IMR-90 (cell line): Measurements from ENCODE around the gene GLRX5. TPM values are rescaled to one million over a fixed set of nuclear protein-coding genes. Genes with fewer than 3 reads are reported as not detected.

Source experiments
- ATAC-seq: fragments of 200-7000 bp; cut with Tn5 transposase; 2 replicates; pipeline ENCODE4 v1.9.1; 2020; ENCODE audit warnings: low read depth, mild to moderate bottlenecking, moderate library complexity
- BruUV-seq: library from RNA; stranded (reverse); fragments of 400-500 nt; replicated peaks from 2 replicates; lab custom pipeline; 2021; lab: Mats Ljungman, UMichigan
- CTCF ChIA-PET: fragments of 300-600 bp; formaldehyde crosslinking; extraction: SDS; loops from one replicate; lab custom pipeline; 2021; ENCODE audit warnings: antibody characterized with exemption; lab: Yijun Ruan, JAX
- POLR2A ChIA-PET: fragments of 300-600 bp; sonication (Branson Sonifier 250); formaldehyde crosslinking; loops from one replicate; lab custom pipeline; 2022; ENCODE audit warnings: antibody characterized with exemption; ENCODE audit not compliant: unreplicated experiment; lab: Charles Lee
- DNase-seq: peaks from one replicate; pipeline ENCODE4 v3.0.0; 2013
- H2AFZ ChIP-seq: replicated peaks from 2 replicates; pipeline ENCODE3; 2013; ENCODE audit warnings: low read length, mild to moderate bottlenecking; ENCODE audit not compliant: poor library complexity
- H2AK5ac ChIP-seq: 2 replicates; pipeline ENCODE4 v1.6.1; 2013; ENCODE audit warnings: low read depth, low read length, inconsistent platforms
- H2AK9ac ChIP-seq: replicated peaks from 2 replicates; pipeline ENCODE3; 2013; ENCODE audit warnings: mild to moderate bottlenecking, low read depth, low read length, moderate library complexity; ENCODE audit not compliant: poor library complexity
- H2BK120ac ChIP-seq: 2 replicates; pipeline ENCODE4 v1.6.1; 2013; ENCODE audit warnings: low read depth, low read length, inconsistent platforms
- H2BK15ac ChIP-seq: 3 replicates; pipeline ENCODE4 v1.6.1; 2013; ENCODE audit warnings: low read depth, low read length, inconsistent platforms
- H2BK20ac ChIP-seq: 2 replicates; pipeline ENCODE4 v1.6.1; 2013; ENCODE audit warnings: low read depth, mild to moderate bottlenecking, inconsistent platforms, low read length, moderate library complexity
- H2BK5ac ChIP-seq: 2 replicates; pipeline ENCODE4 v1.6.1; 2013; ENCODE audit warnings: mild to moderate bottlenecking, low read depth, low read length, inconsistent platforms; ENCODE audit not compliant: poor library complexity, severe bottlenecking
- H3K14ac ChIP-seq: replicated peaks from 2 replicates; pipeline ENCODE4 v1.6.1; 2013; ENCODE audit warnings: low read depth, low read length, inconsistent platforms
- H3K18ac ChIP-seq: 2 replicates; pipeline ENCODE4 v1.6.1; 2013; ENCODE audit warnings: low read depth, low read length, control low read depth
- H3K23ac ChIP-seq: 2 replicates; pipeline ENCODE4 v1.6.1; 2013; ENCODE audit warnings: low read depth, low read length, inconsistent platforms
- H3K27ac ChIP-seq: 2 replicates; pipeline ENCODE4 v1.5.1; 2013; ENCODE audit warnings: mild to moderate bottlenecking, control low read depth, low read length; ENCODE audit not compliant: insufficient read depth
- H3K27me3 ChIP-seq: 2 replicates; pipeline ENCODE4 v1.6.1; 2013; ENCODE audit warnings: low read length; ENCODE audit not compliant: control insufficient read depth, insufficient read depth
- H3K36me3 ChIP-seq: 2 replicates; pipeline ENCODE4 v1.6.1; 2013; ENCODE audit warnings: low read length, mixed read lengths; ENCODE audit not compliant: control insufficient read depth, insufficient read depth
- H3K4ac ChIP-seq: 2 replicates; pipeline ENCODE4 v1.6.1; 2013; ENCODE audit warnings: low read depth, low read length, inconsistent platforms
- H3K4me1 ChIP-seq: 2 replicates; pipeline ENCODE4 v1.6.1; 2013; ENCODE audit warnings: low read length, mixed read lengths; ENCODE audit not compliant: control insufficient read depth, insufficient read depth
- H3K4me2 ChIP-seq: 2 replicates; pipeline ENCODE4 v1.6.1; 2013; ENCODE audit warnings: low read depth, mild to moderate bottlenecking, control low read depth, low read length, moderate library complexity
- H3K4me3 ChIP-seq: 2 replicates; pipeline ENCODE4 v1.5.1; 2013; ENCODE audit warnings: low read depth, mild to moderate bottlenecking, control low read depth, low read length, moderate library complexity; ENCODE audit not compliant: insufficient read depth
- H3K56ac ChIP-seq: 2 replicates; pipeline ENCODE4 v1.6.1; 2013; ENCODE audit warnings: low read length, inconsistent platforms; ENCODE audit not compliant: insufficient read depth; ENCODE audit errors: extremely low read depth
- H3K79me1 ChIP-seq, 2 experiments: 2 replicates each; pipeline ENCODE4 v1.6.1; 2013; ENCODE audit warnings: low read length in 2 of 2, inconsistent platforms in 1 of 2, low read depth in 1 of 2
- H3K9ac ChIP-seq: 2 replicates; pipeline ENCODE4 v1.6.1; 2013; ENCODE audit warnings: low read depth, low read length, control low read depth
- H3K9me1 ChIP-seq: 2 replicates; pipeline ENCODE4 v1.6.1; 2013; ENCODE audit warnings: low read length, inconsistent platforms; ENCODE audit not compliant: insufficient read depth
- H3K9me3 ChIP-seq: 2 replicates; pipeline ENCODE4 v1.6.1; 2013; ENCODE audit warnings: low read length; ENCODE audit not compliant: control insufficient read depth, insufficient read depth
- H4K20me1 ChIP-seq: 2 replicates; pipeline ENCODE4 v1.6.1; 2013; ENCODE audit warnings: low read length, inconsistent platforms; ENCODE audit not compliant: insufficient read depth
- H4K5ac ChIP-seq: 2 replicates; pipeline ENCODE4 v1.6.1; 2013; ENCODE audit warnings: mild to moderate bottlenecking, low read depth, low read length, control low read depth
- H4K8ac ChIP-seq, 2 experiments: 2 replicates each; pipeline ENCODE4 v1.6.1; 2013; ENCODE audit warnings: low read depth in 2 of 2, low read length in 2 of 2, control low read depth in 1 of 2, inconsistent platforms in 1 of 2
- H4K91ac ChIP-seq: 2 replicates; pipeline ENCODE4 v1.6.1; 2013; ENCODE audit warnings: low read depth, low read length, inconsistent platforms; ENCODE audit not compliant: insufficient read depth
- BHLHE40 ChIP-seq: fragments of 150-350 bp; IDR thresholded peaks from 2 replicates; pipeline ENCODE4 v1.6.1; 2016; ENCODE audit warnings: mild to moderate bottlenecking, low read depth, low read length
- CEBPB ChIP-seq: IDR thresholded peaks from 2 replicates; pipeline ENCODE4 v1.6.1; 2012; ENCODE audit warnings: low read depth, low read length, improper control_type of control experiment
- CHD1 ChIP-seq: IDR thresholded peaks from 2 replicates; pipeline ENCODE4 v1.6.1; 2012; ENCODE audit warnings: low read depth, low read length, improper control_type of control experiment
- CTCF ChIP-seq: conservative IDR thresholded peaks from 2 replicates; pipeline ENCODE4 v1.5.1; 2012; ENCODE audit warnings: mild to moderate bottlenecking, low read depth, low read length, improper control_type of control experiment
- ELK1 ChIP-seq: fragments of 150-350 bp; IDR thresholded peaks from 2 replicates; pipeline ENCODE4 v1.6.1; 2016; ENCODE audit warnings: low read depth, mild to moderate bottlenecking, low read length, moderate library complexity, borderline replicate concordance
- FOS ChIP-seq: fragments of 150-350 bp; IDR thresholded peaks from 2 replicates; pipeline ENCODE4 v1.6.1; 2016; ENCODE audit warnings: low read depth, low read length
- MAFK ChIP-seq: IDR thresholded peaks from 2 replicates; pipeline ENCODE4 v1.6.1; 2012; ENCODE audit warnings: low read depth, low read length, improper control_type of control experiment
- MAZ ChIP-seq: IDR thresholded peaks from 2 replicates; pipeline ENCODE4 v1.6.1; 2012; ENCODE audit warnings: low read depth, mild to moderate bottlenecking, low read length, improper control_type of control experiment, moderate library complexity, borderline replicate concordance
- NFE2L2 ChIP-seq: fragments of 150-350 bp; IDR thresholded peaks from 2 replicates; pipeline ENCODE4 v1.6.1; 2016; ENCODE audit warnings: low read depth, mild to moderate bottlenecking, low read length
- POLR2A ChIP-seq: IDR thresholded peaks from 2 replicates; pipeline ENCODE4 v1.6.1; 2012; ENCODE audit warnings: mild to moderate bottlenecking, low read depth, low read length
- RAD21 ChIP-seq: IDR thresholded peaks from 2 replicates; pipeline ENCODE4 v1.6.1; 2012; ENCODE audit warnings: low read length, improper control_type of control experiment
- RCOR1 ChIP-seq: IDR thresholded peaks from 2 replicates; pipeline ENCODE4 v1.6.1; 2012; ENCODE audit warnings: mild to moderate bottlenecking, low read length, improper control_type of control experiment; ENCODE audit not compliant: insufficient replicate concordance
- RFX5 ChIP-seq: IDR thresholded peaks from 2 replicates; pipeline ENCODE4 v1.8.0; 2012; ENCODE audit warnings: low read depth, mild to moderate bottlenecking, low read length, moderate library complexity
- SMC3 ChIP-seq: fragments of 150-350 bp; IDR thresholded peaks from 2 replicates; pipeline ENCODE4 v1.6.1; 2016; ENCODE audit warnings: low read depth, mild to moderate bottlenecking, antibody characterized with exemption, low read length, moderate library complexity
- WGBS, 2 experiments: methylation state at CpG; one replicate each; pipeline versions ENCODE4 v1.1.5 to v1.1.7; 2013; ENCODE audit warnings: missing lambda C conversion rate in 2 of 2; ENCODE audit not compliant: insufficient read length in 1 of 2; ENCODE audit errors: extremely low coverage in 2 of 2; 5-methylcytosine and 5-hydroxymethylcytosine counted together
- dilution Hi-C: fragments of 300-500 bp; cut with HindIII; formaldehyde crosslinking; loops from one replicate; pipeline ENCODE4 v1.14.3; 2018; ENCODE audit warnings: low sequenced_read_pairs; ENCODE audit not compliant: unreplicated experiment
- in situ Hi-C: fragments of 300-500 bp; cut with MboI; formaldehyde crosslinking; loops from 3 replicates; pipeline ENCODE4 v1.14.3; 2019; ENCODE audit warnings: low sequenced_read_pairs, inconsistent platforms, mixed read lengths
- intact Hi-C: fragments of 100-400 bp; cut with micrococcal nuclease; formaldehyde crosslinking; loops from 2 replicates; pipeline ENCODE4 v1.10.0; 2022
- polyA plus RNA-seq, 3 experiments: library from polyadenylated mRNA; depleted of rRNA; stranded (reverse); fragments of >200 nt; gene quantifications; 2 replicates each; pipeline ENCODE4 v1.2.3, GENCODE V29; 2012; ENCODE audit warnings: low replicate concordance in 1 of 3
- total RNA-seq: library from RNA; depleted of rRNA; stranded (reverse); fragments of >200 nt; gene quantifications from 2 replicates; pipeline ENCODE4 v1.2.3, GENCODE V29; 2012
- TF ChIP-seq, protein P1 (sequence below): fragments of 150-350 bp; IDR thresholded peaks from 2 replicates; pipeline ENCODE4 v1.6.1; 2017; ENCODE audit warnings: mild to moderate bottlenecking, antibody characterized with exemption, low read length, low read depth

Gene GLRX5
- total and polyA plus RNA-seq, 2 of the 4 experiments (the other 2 are of a cell fraction) = 32.4 to 40.4 TPM

GRCh38 chr14:95533391-95533821 lies 1.4 kb upstream of the GLRX5 start:
- Histone ChIP-seq H3K4me1 (peaks cover 13% of the 10 kb centered on the region), H4K91ac (peak overlapping the region; percentile 87), H3K4ac (peak overlapping the region; percentile 95), H2AK9ac (peak overlapping the region; percentile 95), H3K9ac (peak overlapping the region; percentile 81), H3K14ac (peak overlapping the region; percentile 97), H3K9me1 (peaks cover 11% of the 10 kb centered on the region), H3K18ac (no peak overlapping the region), H2BK15ac (peak overlapping the region; percentile 43; the same call in 1 of the 3 replicates), H4K20me1 (peaks cover 32% of the 10 kb centered on the region), H3K27ac (peak overlapping the region; percentile 90), H2AK5ac (peak overlapping the region; percentile 87), H4K8ac (peak overlapping the region; percentile 28 to 73; a peak in 3 of 4 replicates), H2BK120ac (peak overlapping the region; percentile 66), H3K4me2 (peak overlapping the region; percentile 97), H3K23ac (peak overlapping the region; percentile 87), H2BK5ac (peak overlapping the region; percentile 70), H3K4me3 (peak overlapping the region; percentile 62), H3K36me3 (no peaks in the 10 kb centered on the region), H3K27me3 (no peaks in the 10 kb centered on the region), H2BK20ac (peak overlapping the region; percentile 21; the same call in 1 of the 2 replicates), H3K79me1 (peaks cover 24 to 64% of the 10 kb centered on the region in 2 experiments), H3K9me3 (no peaks in the 10 kb centered on the region), H2AFZ (peak overlapping the region; percentile 2), H4K5ac (peak overlapping the region; percentile 61), H3K56ac (peak overlapping the region; percentile 72)
- WGBS, 2 experiments = 0% methylated on average over 2 of the region's 10 CpGs; no CpG with 5 or more reads in 1 of the 2 experiments
- ChIA-PET CTCF (interaction anchor here (0.6 to 1.7 kb wide), 5 partner anchors 20 to 1126 kb away, joined by 3 to 5 read pairs (median 3); no protein-coding TSS in a partner anchor), POLR2A (interaction anchor here (1.0 to 1.1 kb wide), 2 partner anchors 17 to 91 kb away, joined by 3 to 8 read pairs; partner anchors contain the start of gene SYNE3)
- ATAC-seq (no peak), DNase-seq (peak; percentile 65)
- intact Hi-C loops (loop anchor here (5.0 to 10.0 kb wide), 4 partner anchors 309 to 931 kb away; no protein-coding TSS in a partner anchor), dilution Hi-C loops (no loop called here), in situ Hi-C loops (loop anchor here (25.0 kb wide), 1 partner anchor 729 kb away; the partner anchor contains the start of gene BDKRB1)
- no TSS peak for BruUV-seq
- no peak for TF ChIP-seq SMC3
- no peak for TF ChIP-seq CHD1
- TF ChIP-seq BHLHE40 = no peak
- no peak for TF ChIP-seq MAZ
- TF ChIP-seq, protein P1, sequence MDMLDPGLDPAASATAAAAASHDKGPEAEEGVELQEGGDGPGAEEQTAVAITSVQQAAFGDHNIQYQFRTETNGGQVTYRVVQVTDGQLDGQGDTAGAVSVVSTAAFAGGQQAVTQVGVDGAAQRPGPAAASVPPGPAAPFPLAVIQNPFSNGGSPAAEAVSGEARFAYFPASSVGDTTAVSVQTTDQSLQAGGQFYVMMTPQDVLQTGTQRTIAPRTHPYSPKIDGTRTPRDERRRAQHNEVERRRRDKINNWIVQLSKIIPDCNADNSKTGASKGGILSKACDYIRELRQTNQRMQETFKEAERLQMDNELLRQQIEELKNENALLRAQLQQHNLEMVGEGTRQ = no peak
- no peak for TF ChIP-seq RAD21
- no peak for TF ChIP-seq RCOR1
- TF ChIP-seq NFE2L2 = no peak
- TF ChIP-seq ELK1 = no peak
- no peak for TF ChIP-seq MAFK
- no peak for TF ChIP-seq CEBPB
- TF ChIP-seq FOS = no peak
- peak; percentile 33; the same call in 1 of the 2 replicates for TF ChIP-seq POLR2A
- TF ChIP-seq CTCF = no peak
- TF ChIP-seq RFX5 = no peak
